PFSK-1 (cell line): ENCODE measurements around the gene ALDH8A1.

Experiments
- FOXP2 ChIP-seq: optimal IDR thresholded peaks from 2 replicates; pipeline ENCODE3; 2011; ENCODE audit warnings: borderline replicate concordance, control low read depth, inconsistent platforms; ENCODE audit not compliant: insufficient read depth; ENCODE audit errors: extremely low read length, extremely low read depth
- POLR2AphosphoS5 ChIP-seq: IDR thresholded peaks from 2 replicates; pipeline ENCODE4 v1.6.1; 2012; ENCODE audit warnings: low read depth, mild to moderate bottlenecking, control low read depth, low read length, moderate library complexity
- TAF1 ChIP-seq: IDR thresholded peaks from 2 replicates; pipeline ENCODE4 v1.6.1; 2012; ENCODE audit warnings: low read length, control low read depth, borderline replicate concordance; ENCODE audit not compliant: insufficient read depth
- TF ChIP-seq, protein P1 (sequence below), 2 experiments: IDR thresholded peaks; 2 replicates each; pipeline versions ENCODE4 v1.6.1 to v1.8.0; 2011 to 2012; ENCODE audit warnings: low read depth in 2 of 2, low read length in 2 of 2, control low read depth in 1 of 2, inconsistent platforms in 1 of 2, mild to moderate bottlenecking in 1 of 2, moderate library complexity in 1 of 2; ENCODE audit not compliant: insufficient read depth in 1 of 2

DNA sequence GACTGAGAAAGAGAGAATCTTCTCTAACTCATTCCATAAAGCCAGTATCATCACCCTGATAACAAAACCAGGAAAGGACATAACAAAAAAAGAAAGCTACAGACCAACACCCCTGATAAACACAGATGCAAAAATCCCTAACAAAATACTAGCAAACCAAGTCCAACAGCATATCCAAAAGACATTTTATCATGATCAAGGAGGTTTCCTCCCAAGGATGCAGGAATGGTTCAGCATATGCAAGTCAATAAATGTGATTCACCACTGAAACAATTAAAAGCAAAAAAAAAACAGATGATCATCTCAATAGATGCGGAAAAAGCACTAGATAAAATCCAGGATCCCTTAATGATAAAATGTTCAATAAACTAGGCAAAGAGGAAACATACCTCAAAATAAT lies 24.5 kb upstream of the ALDH8A1 start:
- TF ChIP-seq POLR2AphosphoS5 = no peak
- TF ChIP-seq, protein P1, sequence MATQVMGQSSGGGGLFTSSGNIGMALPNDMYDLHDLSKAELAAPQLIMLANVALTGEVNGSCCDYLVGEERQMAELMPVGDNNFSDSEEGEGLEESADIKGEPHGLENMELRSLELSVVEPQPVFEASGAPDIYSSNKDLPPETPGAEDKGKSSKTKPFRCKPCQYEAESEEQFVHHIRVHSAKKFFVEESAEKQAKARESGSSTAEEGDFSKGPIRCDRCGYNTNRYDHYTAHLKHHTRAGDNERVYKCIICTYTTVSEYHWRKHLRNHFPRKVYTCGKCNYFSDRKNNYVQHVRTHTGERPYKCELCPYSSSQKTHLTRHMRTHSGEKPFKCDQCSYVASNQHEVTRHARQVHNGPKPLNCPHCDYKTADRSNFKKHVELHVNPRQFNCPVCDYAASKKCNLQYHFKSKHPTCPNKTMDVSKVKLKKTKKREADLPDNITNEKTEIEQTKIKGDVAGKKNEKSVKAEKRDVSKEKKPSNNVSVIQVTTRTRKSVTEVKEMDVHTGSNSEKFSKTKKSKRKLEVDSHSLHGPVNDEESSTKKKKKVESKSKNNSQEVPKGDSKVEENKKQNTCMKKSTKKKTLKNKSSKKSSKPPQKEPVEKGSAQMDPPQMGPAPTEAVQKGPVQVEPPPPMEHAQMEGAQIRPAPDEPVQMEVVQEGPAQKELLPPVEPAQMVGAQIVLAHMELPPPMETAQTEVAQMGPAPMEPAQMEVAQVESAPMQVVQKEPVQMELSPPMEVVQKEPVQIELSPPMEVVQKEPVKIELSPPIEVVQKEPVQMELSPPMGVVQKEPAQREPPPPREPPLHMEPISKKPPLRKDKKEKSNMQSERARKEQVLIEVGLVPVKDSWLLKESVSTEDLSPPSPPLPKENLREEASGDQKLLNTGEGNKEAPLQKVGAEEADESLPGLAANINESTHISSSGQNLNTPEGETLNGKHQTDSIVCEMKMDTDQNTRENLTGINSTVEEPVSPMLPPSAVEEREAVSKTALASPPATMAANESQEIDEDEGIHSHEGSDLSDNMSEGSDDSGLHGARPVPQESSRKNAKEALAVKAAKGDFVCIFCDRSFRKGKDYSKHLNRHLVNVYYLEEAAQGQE (IDR thresholded peaks at IDR 0.05; ENCODE audit: insufficient read depth in 1 of 2, low read depth in 2 of 2, low read length in 2 of 2) = no peak
- no peak for TF ChIP-seq FOXP2
- no peak for TF ChIP-seq TAF1
